Tibial nerve (tissue), 4 donors: ENCODE measurements around the gene MAPK4.

Experiments
- CTCF ChIP-seq, 5 experiments: fragments of 200-600 bp in 3 of 5; fragments of 450-650 bp in 2 of 5; sonication (generic) in 3 of 5; IDR thresholded peaks; one replicate each; pipeline ENCODE4 v1.5.1; 2016 to 2019; ENCODE audit warnings: antibody characterized with exemption in 5 of 5, mild to moderate bottlenecking in 3 of 5, moderate library complexity in 2 of 5
- EP300 ChIP-seq, 2 donors: sonication (generic); formaldehyde crosslinking; IDR thresholded peaks; one replicate each; pipeline ENCODE4 v1.6.1; 2017; ENCODE audit warnings: antibody characterized with exemption in 2 of 2, mild to moderate bottlenecking in 1 of 2
- POLR2A ChIP-seq, 2 donors: fragments of 450-650 bp; IDR thresholded peaks; one replicate each; pipeline ENCODE4 v1.6.1; 2017; ENCODE audit warnings: antibody characterized with exemption in 2 of 2, mild to moderate bottlenecking in 2 of 2, moderate library complexity in 2 of 2

- no peak for TF ChIP-seq CTCF (IDR thresholded peaks at IDR 0.05)
- no peak for TF ChIP-seq POLR2A (IDR thresholded peaks at IDR 0.05)
- no peak for TF ChIP-seq EP300 (IDR thresholded peaks at IDR 0.05)
These were observed 66.4 kb downstream of the MAPK4 start for GRCh38 chr18:50626317-50626716.
